Smooth muscle cell (in vitro differentiated cells): ENCODE results near the gene C1orf167. TPM values are rescaled to one million over a fixed set of nuclear protein-coding genes. Genes with fewer than 3 reads are reported as not detected.

ENCODE experiments used
- DNase-seq: peaks from one replicate; lab custom pipeline; 2025; ENCODE audit not compliant: unreplicated experiment; lab: John Stamatoyannopoulos, UW
- H2AFZ ChIP-seq: fragments of 200-600 bp; sonication (generic); 2 replicates; pipeline ENCODE4 v1.6.0; 2016; ENCODE audit warnings: antibody characterized with exemption, low read depth, mild to moderate bottlenecking
- H3F3A ChIP-seq: fragments of 200-600 bp; sonication (generic); 2 replicates; pipeline ENCODE4 v1.6.0; 2017; ENCODE audit warnings: antibody characterized with exemption, low read depth
- H3K27ac ChIP-seq: fragments of 200-600 bp; sonication (generic); 2 replicates; pipeline ENCODE4 v1.5.1; 2016; ENCODE audit warnings: low read depth, mild to moderate bottlenecking
- H3K27me3 ChIP-seq: fragments of 200-600 bp; sonication (generic); 2 replicates; pipeline ENCODE4 v1.6.1; 2016; ENCODE audit warnings: low read depth, mild to moderate bottlenecking
- H3K36me3 ChIP-seq: fragments of 200-600 bp; sonication (generic); 2 replicates; pipeline ENCODE4 v1.5.1; 2016; ENCODE audit warnings: low read depth
- H3K4me1 ChIP-seq: fragments of 200-600 bp; sonication (generic); 2 replicates; pipeline ENCODE4 v1.5.1; 2016; ENCODE audit warnings: low read depth
- H3K4me2 ChIP-seq: fragments of 200-600 bp; sonication (generic); 2 replicates; pipeline ENCODE4 v1.6.0; 2016; ENCODE audit warnings: mild to moderate bottlenecking
- H3K4me3 ChIP-seq: fragments of 200-600 bp; sonication (generic); 2 replicates; pipeline ENCODE4 v1.5.1; 2016; ENCODE audit warnings: mild to moderate bottlenecking
- H3K79me2 ChIP-seq: fragments of 200-600 bp; sonication (generic); 2 replicates; pipeline ENCODE4 v1.6.0; 2016; ENCODE audit warnings: low read depth, mild to moderate bottlenecking
- H3K9ac ChIP-seq: fragments of 200-600 bp; sonication (generic); 2 replicates; pipeline ENCODE4 v1.6.0; 2016; ENCODE audit warnings: low read depth
- H3K9me3 ChIP-seq: fragments of 200-600 bp; sonication (generic); replicated peaks from 2 replicates; pipeline ENCODE4 v1.5.1; 2016; ENCODE audit warnings: low read depth
- H4K20me1 ChIP-seq: fragments of 200-600 bp; sonication (generic); 2 replicates; pipeline ENCODE4 v1.6.0; 2016; ENCODE audit warnings: low read depth
- CTCF ChIP-seq: fragments of 200-600 bp; sonication (generic); IDR thresholded peaks from 2 replicates; pipeline ENCODE4 v1.5.1; 2017; ENCODE audit warnings: borderline replicate concordance, mild to moderate bottlenecking, antibody characterized with exemption; ENCODE audit not compliant: insufficient read depth, poor library complexity, severe bottlenecking
- WGBS: methylation state at CpG from one replicate; pipeline ENCODE4 v1.1.7; 2016; ENCODE audit warnings: low lambda C conversion rate; 5-methylcytosine and 5-hydroxymethylcytosine counted together
- polyA plus RNA-seq: library from polyadenylated mRNA; unstranded; fragments of >200 nt; fragmentation: Nextera tagmentation; extraction: Ambion mirVana; gene quantifications from 2 replicates; pipeline ENCODE4 v1.2.1, GENCODE V29; 2016
- total RNA-seq: library from RNA; depleted of rRNA; stranded (reverse); fragments of >200 nt; gene quantifications from 2 replicates; pipeline ENCODE4 v1.2.3, GENCODE V29; 2014

Gene C1orf167
- total and polyA plus RNA-seq, 2 experiments from 2014 or later = 0.70 TPM; not detected in 1

DNA sequence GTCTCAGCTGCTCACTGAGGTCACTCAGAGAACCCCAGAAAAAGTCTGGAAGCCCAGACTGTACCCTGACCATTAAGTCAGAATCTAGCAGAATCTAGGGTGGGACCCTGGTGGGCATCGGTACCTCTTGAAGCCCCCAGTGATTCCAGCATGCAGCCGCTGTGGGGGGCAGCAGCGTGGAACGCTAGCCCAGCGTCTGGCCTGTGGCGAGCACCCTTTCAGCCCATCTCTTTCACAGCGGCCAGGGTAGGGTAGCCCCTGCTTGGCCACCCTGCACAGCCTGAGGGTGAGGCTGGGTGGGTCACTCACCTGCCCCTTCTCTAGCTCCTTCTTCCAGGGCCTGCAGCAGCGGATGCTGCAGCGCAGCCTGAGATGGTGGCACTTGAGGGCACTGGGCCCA lies 16.3 kb downstream of the C1orf167 start:
- no peak overlapping the region for H3K4me2 ChIP-seq
- H3K9ac ChIP-seq = no peak overlapping the region
- no peaks in the 10 kb centered on the region for H3K36me3 ChIP-seq
- H3F3A ChIP-seq = no peaks in the 10 kb centered on the region
- no peak for TF ChIP-seq CTCF
- DNase-seq = no peak
- no peaks in the 10 kb centered on the region for H4K20me1 ChIP-seq
- H3K4me3 ChIP-seq = no peak overlapping the region
- H3K27ac ChIP-seq = no peak overlapping the region
- WGBS = 94% methylated on average over 9 of the region's 9 CpGs
- no peak overlapping the region for H2AFZ ChIP-seq
- H3K9me3 ChIP-seq = no peaks in the 10 kb centered on the region
- no peaks in the 10 kb centered on the region for H3K79me2 ChIP-seq
- H3K4me1 ChIP-seq = no peaks in the 10 kb centered on the region
- no peaks in the 10 kb centered on the region for H3K27me3 ChIP-seq

DNA sequence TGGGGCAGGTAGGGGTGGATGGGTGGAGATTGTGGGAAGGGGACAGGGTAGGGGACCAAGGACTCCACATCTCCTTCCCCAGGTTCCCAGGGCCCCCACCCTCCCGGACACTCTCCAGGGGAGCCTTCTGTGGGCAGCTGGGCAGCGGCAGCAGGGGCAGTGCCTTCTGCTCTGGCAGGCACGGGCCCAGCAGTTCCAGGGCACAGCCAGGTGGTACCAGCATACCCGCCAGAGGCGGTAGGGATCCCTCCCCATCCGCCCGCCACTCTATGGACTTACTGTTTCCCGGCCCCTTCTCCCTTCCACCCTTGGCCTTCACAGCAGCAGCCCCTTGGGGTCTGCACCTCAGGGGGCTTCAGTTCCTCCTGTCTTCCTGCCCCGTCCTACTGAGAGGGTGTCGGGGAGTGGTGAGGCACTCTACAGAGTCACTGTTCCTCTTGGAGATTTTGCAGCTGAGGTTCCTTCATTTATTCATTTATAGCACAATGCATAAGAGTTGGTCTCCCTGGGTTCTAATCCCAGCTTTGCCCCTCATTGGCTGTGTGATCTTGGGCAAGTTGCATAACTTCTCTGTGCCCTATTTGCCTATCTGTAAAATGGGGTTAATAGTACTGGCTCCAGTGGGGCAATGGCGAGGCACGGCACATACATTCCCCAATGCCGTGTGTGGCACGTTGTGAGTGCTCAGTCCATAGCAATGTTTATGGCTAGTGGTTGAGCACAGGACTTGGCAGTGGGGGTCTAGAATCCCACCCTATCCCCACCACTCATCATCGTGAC lies 17.0 kb downstream of the C1orf167 start:
- 94% methylated on average over 12 of the region's 15 CpGs for WGBS
- Histone ChIP-seq H2AFZ (no peak overlapping the region), H3K9me3 (no peaks in the 10 kb centered on the region), H3K79me2 (no peaks in the 10 kb centered on the region), H3K36me3 (no peaks in the 10 kb centered on the region), H3K4me3 (no peak overlapping the region), H3K4me2 (no peak overlapping the region), H3F3A (no peaks in the 10 kb centered on the region), H4K20me1 (no peaks in the 10 kb centered on the region), H3K4me1 (no peaks in the 10 kb centered on the region), H3K27ac (no peak overlapping the region), H3K27me3 (no peaks in the 10 kb centered on the region), H3K9ac (no peak overlapping the region)
- no peak for DNase-seq
- no peak for TF ChIP-seq CTCF

GRCh38 chr1:11779715-11780379 lies 17.9 kb downstream of the C1orf167 start:
- Histone ChIP-seq H3K4me3 (no peak overlapping the region), H3K4me1 (peaks cover under 1% of the 10 kb centered on the region), H3F3A (no peaks in the 10 kb centered on the region), H3K4me2 (no peak overlapping the region), H3K9ac (no peak overlapping the region), H2AFZ (no peak overlapping the region), H3K36me3 (no peaks in the 10 kb centered on the region), H3K27ac (no peak overlapping the region), H3K9me3 (no peaks in the 10 kb centered on the region), H4K20me1 (no peaks in the 10 kb centered on the region), H3K27me3 (no peaks in the 10 kb centered on the region), H3K79me2 (no peaks in the 10 kb centered on the region)
- whole genome bisulfite sequencing = 89% methylated on average over 13 of the region's 13 CpGs
- no peak for TF ChIP-seq CTCF
- no peak for DNase-seq
